GM19023 (cell line): ENCODE measurements around the gene HOXC5.

Experiments used
- ATAC-seq: cut with Tn5 transposase; IDR thresholded peaks from one replicate; pipeline ENCODE4 v1.9.1; 2021; ENCODE audit warnings: mild to moderate bottlenecking, moderate library complexity; ENCODE audit not compliant: unreplicated experiment

HOXC5 gene

GRCh38 chr12:54006559-54007220, 26.2 kb upstream of the HOXC5 start:
- ATAC-seq, result no peak

DNA sequence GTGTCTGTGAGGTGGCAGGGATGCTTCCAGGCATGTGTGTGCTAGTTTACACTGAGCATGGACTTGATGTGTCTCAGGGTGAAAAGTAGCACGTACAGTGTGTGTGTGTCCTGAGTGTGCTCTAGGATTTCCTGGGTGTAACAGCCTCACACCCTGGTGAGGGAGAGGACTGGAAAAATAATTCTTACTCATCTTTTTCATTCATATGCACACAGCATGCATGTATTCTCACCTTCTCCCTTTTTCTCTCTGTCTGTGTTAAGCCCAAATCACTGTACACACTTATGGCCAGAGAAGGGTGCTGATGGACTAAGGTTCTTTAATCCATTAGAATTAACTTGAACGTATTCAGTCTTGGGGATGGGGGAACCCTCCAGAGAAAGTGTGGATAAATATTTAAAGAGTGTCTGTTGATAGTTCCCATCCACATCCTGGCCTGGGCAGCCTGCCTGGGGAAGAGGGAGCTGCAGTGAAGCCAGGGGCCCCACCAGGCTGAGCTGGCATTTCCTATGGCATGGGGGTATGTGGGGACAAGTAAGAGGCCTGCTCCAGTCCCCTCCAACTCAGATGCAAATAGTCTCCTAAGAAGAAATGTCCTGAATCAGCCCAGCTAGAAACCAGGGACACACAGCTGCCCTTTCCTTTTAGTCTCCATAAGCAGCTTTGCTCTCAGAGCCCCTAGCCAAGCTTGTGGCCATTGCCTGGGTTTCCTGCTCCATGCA, 25.2 kb upstream of the HOXC5 start:
- no peak for ATAC-seq

DNA sequence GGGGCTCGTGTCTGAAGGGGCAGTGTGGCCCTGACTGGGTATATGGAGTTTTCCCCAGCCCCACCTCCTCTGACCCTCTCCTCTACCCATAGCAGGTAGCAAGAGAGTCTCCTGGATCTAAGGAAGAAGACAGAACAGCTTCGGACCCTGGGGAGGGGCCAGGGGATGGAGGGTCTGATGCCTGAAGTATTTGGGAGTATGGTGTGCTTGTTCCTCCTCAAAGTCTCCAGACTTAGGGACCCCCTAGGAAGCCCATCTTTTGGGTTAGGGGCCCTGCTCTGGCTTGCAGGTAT, 24.6 kb upstream of the HOXC5 start:
- ATAC-seq, result no peak

DNA sequence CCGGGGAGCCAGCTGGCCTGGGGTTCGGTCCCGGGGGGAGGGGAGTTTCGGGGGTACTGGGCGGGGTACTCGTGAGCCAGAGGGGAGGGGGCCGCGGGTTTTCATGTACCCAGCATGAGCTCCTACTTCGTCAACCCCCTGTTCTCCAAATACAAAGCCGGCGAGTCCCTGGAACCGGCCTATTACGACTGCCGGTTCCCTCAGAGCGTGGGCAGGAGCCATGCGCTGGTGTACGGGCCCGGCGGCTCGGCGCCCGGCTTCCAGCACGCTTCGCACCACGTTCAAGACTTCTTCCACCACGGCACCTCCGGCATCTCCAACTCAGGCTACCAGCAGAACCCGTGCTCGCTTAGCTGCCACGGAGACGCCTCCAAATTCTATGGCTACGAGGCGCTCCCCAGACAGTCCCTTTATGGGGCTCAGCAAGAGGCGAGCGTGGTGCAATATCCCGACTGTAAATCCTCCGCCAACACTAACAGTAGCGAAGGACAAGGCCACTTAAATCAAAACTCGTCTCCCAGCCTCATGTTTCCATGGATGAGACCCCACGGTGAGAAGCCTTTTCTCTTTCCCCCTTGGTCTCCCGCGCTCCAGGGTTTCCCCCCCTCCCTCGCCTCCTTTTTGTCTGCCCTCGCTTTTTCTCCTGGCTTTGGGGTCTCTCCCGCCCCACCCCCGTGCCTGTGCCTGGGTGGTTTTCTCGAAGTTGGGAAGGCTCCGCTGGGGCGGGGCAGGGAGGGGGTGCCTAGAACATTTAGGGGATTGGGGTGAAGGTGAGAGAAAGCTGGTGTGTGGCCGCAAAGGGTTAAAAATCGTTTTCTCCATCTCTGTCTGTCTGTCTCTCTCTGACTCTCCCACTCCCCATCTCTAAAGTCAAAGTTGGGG, 23.4 kb upstream of the HOXC5 start:
- no peak for ATAC-seq

DNA sequence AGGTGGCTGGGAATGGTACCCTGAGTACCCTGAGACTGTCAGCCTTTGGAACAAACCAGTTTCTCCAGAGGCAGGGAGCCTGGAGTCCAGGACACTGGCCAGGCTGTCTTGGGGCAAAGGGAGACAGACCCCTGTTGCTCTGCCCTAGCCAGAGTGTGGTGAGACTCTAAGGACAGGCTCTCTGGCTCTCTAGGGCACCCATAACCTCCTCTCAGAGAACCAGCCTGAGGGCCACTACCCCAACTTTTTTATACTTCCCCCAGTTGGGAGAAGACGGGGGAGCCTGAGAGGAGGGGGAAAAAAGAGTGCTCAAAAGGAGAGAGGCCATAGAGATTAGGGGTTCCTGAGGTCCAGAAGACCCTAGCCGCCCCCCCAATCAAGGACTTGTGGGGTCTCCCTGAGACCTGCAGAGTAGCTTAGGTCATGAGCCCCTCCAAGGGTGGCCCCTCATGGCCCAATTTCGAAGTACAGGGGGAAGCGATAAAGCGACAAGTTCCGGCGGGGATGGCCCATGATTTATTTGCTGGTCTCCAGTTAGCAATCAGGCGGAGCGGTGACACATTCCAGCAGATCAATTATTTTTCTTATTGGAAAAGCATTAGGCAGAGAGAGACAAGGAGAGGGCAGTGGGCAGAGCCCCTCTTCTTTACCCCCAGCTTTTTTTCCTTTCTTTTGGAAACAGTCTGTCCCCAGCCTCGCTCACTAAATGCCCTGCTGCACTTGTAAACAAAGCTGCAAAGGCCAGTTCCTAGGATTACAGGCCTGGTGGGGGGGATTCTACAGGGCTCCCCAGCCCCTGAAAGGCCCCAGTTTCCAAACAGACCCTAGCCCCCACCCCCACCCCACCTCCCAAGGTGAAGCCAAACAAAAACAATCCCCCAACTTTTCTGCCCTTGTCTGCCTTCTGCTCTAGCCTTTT, 22.5 kb upstream of the HOXC5 start:
- no peak for ATAC-seq

DNA sequence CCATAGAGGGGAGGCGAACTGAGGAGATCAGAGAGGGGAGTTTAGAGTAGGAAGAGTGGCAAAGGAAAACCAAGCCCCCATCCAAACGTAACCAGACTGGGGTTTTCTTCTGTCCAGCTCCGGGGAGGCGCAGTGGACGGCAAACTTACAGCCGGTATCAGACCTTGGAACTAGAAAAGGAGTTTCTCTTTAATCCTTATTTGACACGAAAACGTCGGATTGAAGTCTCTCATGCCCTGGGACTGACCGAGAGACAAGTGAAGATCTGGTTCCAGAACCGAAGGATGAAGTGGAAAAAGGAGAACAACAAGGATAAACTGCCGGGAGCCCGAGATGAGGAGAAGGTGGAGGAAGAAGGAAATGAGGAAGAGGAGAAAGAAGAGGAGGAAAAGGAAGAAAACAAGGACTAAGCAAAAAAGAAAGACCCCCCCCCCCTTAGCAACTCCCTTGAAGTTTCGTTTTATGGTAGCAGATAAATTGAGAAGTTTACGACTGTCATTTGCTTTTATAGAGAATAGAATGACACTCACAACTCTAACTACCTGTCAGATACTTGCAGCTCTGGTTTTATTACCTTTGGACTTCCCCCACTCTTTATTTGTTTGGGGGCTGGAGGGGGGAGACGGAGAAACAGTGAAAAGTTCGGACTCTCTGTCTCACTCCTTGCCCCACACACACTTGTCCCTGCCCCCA, 21.7 kb upstream of the HOXC5 start:
- ATAC-seq, result no peak

DNA sequence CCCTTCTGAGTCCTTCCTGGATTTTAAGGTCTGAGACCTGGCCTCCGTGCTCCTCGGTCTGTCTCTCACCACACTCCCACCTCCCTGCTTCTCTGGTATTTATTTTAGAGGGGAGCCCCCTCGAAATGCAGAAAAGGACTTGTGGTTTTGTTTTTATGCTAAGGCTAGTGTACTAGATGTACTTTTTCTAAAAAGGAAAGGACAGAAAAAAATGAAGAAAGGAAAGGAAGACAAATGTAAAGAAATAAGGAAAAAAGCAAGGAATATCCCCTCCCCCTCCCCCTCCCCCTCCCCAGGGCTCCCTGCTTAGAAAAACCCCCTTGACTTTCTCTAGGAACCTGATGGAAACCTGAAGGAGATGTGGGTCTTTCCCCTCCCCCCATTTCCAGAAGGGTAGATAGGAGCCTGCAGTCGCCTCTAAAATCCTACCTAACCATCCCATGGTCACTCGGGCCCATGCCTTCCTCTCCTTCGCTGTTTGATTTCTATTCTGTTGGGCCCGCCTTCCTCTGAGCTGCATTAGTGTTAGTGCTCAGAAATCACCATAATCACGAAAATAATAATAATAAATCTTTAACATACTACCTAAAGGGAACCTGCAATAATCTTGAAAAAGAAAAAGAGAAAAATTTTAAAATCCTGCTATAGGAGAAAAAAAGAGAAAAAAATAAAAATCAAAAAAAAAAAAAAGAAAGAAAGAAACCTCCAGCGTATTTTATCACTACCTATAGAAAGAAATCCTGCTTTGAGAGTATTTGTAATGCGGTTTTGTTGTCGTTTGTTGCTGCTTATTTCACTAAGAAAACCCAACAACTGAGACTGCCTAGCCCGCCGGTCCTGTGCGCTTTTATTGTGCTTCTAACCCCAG, 21.0 kb upstream of the HOXC5 start:
- no peak for ATAC-seq

DNA sequence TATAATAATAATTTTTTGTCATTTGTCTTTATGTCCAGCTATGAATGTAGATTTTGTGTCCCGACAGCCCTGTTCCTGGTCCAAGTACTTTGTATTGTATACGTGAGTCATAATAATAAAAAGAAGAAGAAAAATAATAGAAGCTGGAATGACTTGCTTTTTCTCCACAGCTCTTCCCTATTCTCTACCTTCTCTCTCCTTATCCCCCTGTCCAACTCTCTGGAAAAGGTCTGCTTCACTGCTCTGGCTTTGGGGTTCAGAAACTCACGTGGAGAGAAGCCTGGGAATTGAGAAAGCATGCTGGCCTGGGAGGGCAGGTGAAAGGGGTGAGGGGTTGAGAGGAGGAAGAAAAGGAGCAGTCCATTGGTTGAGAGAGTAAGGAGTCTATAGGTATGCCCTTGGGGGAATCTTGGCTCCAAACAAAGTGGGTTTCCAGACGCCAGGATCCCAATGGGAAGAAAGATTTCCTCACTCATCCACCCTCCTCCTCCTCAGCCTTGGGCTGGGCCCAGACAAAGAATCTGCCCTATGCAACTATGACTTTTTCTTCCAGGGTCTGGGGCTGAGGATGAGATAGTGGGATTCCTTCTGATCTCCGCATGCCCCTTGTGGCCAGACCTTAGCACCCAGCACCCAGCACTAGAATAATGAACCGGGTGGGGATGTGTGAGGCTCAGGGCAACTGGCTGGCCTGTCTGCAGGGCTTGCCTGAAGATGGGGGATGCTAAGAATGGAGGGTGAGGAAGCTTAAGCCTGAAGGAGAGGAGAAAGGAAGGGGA, 20.0 kb upstream of the HOXC5 start:
- ATAC-seq, result no peak

DNA sequence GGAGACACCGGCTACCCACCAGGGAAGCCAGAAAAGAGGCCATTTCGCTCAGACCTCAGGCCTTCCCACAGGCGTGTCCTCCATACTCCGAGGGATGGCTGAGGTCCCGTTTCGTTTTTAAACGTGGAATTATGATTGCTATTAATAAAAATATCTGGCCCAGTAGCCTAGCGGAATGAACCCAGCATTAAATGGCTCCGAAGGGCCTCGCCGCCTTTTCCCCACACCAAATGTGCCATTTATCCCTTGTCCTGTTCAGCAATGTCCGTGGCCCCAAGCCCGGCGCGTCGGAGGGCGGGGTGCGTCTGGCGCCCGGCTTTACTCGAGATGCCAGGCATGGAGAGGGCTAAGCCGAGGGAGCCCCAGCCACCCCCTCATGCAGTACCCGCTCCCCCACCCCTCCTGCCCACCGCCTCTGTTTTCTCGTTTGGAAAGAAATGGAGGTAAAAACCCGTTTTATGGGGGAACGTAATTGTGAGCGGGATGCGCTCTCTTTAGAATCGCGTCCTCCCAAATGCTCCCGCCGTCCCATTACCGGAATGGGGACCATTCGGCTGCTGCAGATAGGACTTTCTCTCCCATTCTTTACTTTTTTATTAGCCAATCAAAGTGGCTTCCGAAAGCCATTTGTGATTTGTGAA, 18.4 kb upstream of the HOXC5 start:
- no peak for ATAC-seq

DNA sequence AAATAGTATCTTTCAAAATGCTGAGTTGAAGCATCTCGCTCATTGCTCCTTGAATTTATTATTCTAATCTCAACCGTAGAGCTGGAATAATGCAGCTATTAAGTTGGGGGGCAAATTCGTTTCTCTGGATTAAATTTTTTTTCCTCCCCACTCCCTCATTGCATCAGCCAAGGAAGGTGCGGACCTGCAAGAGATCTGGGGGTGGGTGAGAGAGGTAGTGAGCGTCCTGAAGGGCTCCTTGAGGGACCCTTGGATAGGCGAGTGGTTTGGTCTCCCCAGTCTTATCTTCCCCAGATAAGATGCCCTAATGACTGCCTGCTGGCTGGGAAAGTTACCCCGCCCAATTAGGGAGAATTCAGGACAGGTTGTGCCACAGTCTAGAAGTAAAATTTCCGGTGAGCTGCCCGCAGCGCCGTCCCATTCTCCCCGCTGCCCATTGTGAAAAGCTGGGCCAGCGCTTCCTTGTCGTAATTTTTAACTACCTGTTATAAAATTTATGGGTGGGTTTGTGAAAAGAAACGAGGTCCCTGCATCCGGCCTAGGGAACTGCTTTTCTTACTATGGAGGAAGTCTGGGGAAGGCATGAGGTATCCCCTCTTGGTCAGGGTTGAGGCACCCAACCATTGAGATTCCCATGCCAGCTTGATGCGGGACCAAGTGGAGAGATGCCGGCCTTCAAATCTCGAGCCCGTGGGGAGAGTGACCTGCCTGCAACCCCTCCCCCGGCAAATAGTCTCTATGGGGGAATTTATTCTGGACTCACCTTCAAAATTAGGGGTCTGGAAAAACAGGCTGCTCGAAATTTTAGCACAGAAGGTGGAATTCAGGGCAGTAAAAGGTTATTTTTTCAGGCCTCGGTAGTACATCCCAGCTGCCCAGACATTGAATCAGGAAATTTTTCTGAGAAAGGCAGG, 17.6 kb upstream of the HOXC5 start:
- ATAC-seq, result no peak

GRCh38 chr12:54016051-54016450, 16.8 kb upstream of the HOXC5 start:
- ATAC-seq, result no peak

DNA sequence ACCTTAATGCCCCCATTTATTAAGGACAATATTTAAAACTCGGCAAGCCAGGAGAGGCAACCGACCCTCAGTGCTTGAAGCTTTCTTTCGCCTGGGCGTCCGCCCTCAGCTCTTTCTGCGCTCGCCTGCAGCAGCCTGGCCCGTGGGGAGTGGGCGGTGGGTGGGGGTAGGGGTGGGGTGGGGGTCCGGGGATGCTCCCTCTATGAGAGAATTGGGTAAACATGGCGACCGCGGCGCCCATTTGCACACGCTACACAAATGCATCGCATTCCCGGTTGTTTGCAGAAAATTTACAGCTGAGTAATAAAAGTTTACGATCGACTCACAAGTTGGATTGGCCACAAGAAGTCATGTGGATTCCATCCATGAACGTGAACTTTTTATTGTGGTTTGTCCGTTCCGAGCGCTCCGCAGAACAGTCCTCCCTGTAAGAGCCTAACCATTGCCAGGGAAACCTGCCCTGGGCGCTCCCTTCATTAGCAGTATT, 16.3 kb upstream of the HOXC5 start:
- ATAC-seq, result no peak

DNA sequence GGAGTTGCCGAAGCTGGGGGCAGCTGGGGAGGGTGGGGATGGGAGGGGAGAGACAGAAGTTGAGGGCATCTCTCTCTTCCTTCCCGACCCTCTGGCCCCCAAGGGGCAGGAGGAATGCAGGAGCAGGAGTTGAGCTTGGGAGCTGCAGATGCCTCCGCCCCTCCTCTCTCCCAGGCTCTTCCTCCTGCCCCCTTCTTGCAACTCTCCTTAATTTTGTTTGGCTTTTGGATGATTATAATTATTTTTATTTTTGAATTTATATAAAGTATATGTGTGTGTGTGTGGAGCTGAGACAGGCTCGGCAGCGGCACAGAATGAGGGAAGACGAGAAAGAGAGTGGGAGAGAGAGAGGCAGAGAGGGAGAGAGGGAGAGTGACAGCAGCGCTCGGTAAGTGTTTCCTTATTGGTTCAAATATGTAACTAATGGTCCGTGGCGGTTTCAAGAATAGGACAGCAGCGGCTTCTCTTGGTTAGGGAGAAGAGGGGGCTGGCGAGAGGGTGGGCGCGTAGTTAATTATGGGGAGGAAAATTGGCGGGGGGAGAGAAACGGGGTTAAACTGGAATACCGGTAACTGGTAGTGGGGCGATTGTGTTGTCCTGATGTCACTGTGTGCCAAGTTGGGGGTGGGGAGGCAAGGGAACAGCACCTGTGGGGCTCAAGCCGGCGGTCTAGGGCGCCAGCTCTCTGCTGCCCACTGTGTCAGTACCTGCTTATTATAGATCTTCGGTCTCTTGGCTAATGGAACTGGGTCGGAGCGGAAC, 15.6 kb upstream of the HOXC5 start:
- peak; percentile 32 for ATAC-seq

DNA sequence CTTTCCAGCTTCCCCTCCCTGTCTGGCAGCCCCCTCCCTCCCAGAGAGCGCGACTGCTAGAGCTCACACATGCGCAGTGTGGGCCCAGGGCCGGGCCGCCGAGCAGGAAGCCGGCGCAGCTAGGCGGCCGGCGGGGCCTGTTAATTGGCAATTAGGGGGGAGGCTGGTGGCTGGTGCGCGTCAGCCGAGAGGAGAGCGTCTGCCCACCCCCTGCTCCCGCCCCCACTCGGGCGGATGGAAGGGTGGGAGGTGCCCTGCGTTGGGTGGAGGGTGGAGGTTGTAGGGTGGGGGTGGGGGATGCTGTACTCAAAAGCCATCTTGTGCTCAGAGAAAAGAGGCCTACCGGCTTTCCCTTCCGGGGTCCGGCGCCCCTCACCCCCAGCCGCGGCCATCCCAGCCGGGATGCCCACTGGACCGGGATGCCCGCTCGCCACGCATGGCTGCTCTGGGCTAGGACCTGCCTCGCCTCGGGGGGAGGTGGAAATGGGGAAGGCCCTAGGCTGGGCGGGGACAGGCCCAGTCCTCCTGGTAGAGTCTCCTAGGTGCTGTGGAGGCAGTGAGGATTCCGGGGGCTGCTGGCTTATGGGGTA, 14.9 kb upstream of the HOXC5 start:
- peak; percentile 84 for ATAC-seq

- ATAC-seq, result no peak
Measured at GRCh38 chr12:54018468-54018984, 14.3 kb upstream of the HOXC5 start.
